Esophagus mucosa (tissue), 1 donor: ENCODE measurements around the gene FOXN3. TPM values are rescaled to one million over a fixed set of nuclear protein-coding genes. Genes with fewer than 3 reads are reported as not detected.
"Not testable (repeated sequence)": the region's sequence is repeated elsewhere in the genome, so short reads cannot be mapped to it uniquely, and the experiment has no call there.

Experiments
- ATAC-seq: fragments of 200-7000 bp; cut with Tn5 transposase; one replicate; pipeline ENCODE4 v1.9.1; 2020
- total RNA-seq: library from RNA; stranded (reverse); gene quantifications from one replicate; pipeline ENCODE4 v1.2.4, GENCODE V29; 2023
- donor health status: DM: yes; HTN: yes; CAD: no.

Gene FOXN3
- total RNA-seq, 1 donor from 2014 or later, result 40.5 TPM

- ATAC-seq, result no peak
Observed at GRCh38 chr14:89302396-89302950, 114.6 kb downstream of the FOXN3 start.

- ATAC-seq, result no peak
Observed at GRCh38 chr14:89299587-89299986, 117.4 kb downstream of the FOXN3 start.

GRCh38 chr14:89298056-89298834 is 118.8 kb downstream of the FOXN3 start:
- ATAC-seq, result no peak

- no peak for ATAC-seq
Observed at GRCh38 chr14:89296281-89296745, 120.7 kb downstream of the FOXN3 start.

GRCh38 chr14:89294872-89295271 is 122.2 kb downstream of the FOXN3 start:
- no peak for ATAC-seq

GRCh38 chr14:89294469-89294868 is 122.6 kb downstream of the FOXN3 start:
- not testable (repeated sequence) for ATAC-seq

- ATAC-seq, result no peak
Observed at GRCh38 chr14:89294060-89294459, 123.0 kb downstream of the FOXN3 start.

- no peak for ATAC-seq
Observed at GRCh38 chr14:89293314-89293916, 123.6 kb downstream of the FOXN3 start.

- no peak for ATAC-seq
Observed at GRCh38 chr14:89292579-89293313, 124.3 kb downstream of the FOXN3 start.

- no peak for ATAC-seq
Observed at GRCh38 chr14:89291351-89291940, 125.6 kb downstream of the FOXN3 start.

- ATAC-seq, result no peak
Observed at GRCh38 chr14:89290813-89291212, 126.2 kb downstream of the FOXN3 start.

- no peak for ATAC-seq
Observed at GRCh38 chr14:89289477-89289876, 127.6 kb downstream of the FOXN3 start.

GRCh38 chr14:89288114-89288513 is 128.9 kb downstream of the FOXN3 start:
- no peak for ATAC-seq

GRCh38 chr14:89284333-89285058 is 132.5 kb downstream of the FOXN3 start:
- peak; percentile 10 for ATAC-seq

- ATAC-seq, result no peak
Observed at GRCh38 chr14:89283327-89284060, 133.5 kb downstream of the FOXN3 start.

- no peak for ATAC-seq
Observed at GRCh38 chr14:89282191-89282590, 134.8 kb downstream of the FOXN3 start.

GRCh38 chr14:89280600-89280999 is 136.4 kb downstream of the FOXN3 start:
- ATAC-seq, result peak; percentile 18

- ATAC-seq, result peak; percentile 57
Observed at GRCh38 chr14:89279649-89280232, 137.3 kb downstream of the FOXN3 start.

- ATAC-seq, result no peak
Observed at GRCh38 chr14:89277203-89277602, 139.8 kb downstream of the FOXN3 start.

GRCh38 chr14:89276424-89276975 is 140.5 kb downstream of the FOXN3 start:
- ATAC-seq, result peak; percentile 20
